Thoracic aorta (tissue), 2 donors: ENCODE data around the gene ECE1. TPM values are rescaled to one million over a fixed set of nuclear protein-coding genes. Genes with fewer than 3 reads are reported as not detected.

Source experiments
- ATAC-seq: fragments of 150-250 bp; one replicate; pipeline ENCODE4 v1.8.0; 2017; ENCODE audit warnings: low read depth; ENCODE audit not compliant: insufficient number of reproducible peaks, low FRiP score
- DNase-seq: peaks from one replicate; pipeline ENCODE4 v3.0.0-alpha.2; 2020; ENCODE audit warnings: low spot score
- H3K27ac ChIP-seq, 2 donors: fragments of 200-600 bp; sonication (generic); 1 replicate in 1 of 2; 2 replicates in 1 of 2; pipeline ENCODE4 v1.5.1; 2016; ENCODE audit warnings: mild to moderate bottlenecking in 2 of 2, moderate library complexity in 2 of 2
- H3K27me3 ChIP-seq: fragments of 200-600 bp; sonication (generic); replicated peaks from 2 replicates; pipeline ENCODE4 v1.6.0; 2016; ENCODE audit warnings: mild to moderate bottlenecking; ENCODE audit not compliant: insufficient read depth
- H3K36me3 ChIP-seq: fragments of 200-600 bp; sonication (generic); one replicate; pipeline ENCODE4 v1.5.1; 2016
- H3K4me1 ChIP-seq, 2 donors: fragments of 200-600 bp; sonication (generic); 1 replicate in 1 of 2; 2 replicates in 1 of 2; pipeline versions ENCODE4 v1.5.1 to v1.6.0; 2016; ENCODE audit warnings: low read depth in 2 of 2, mild to moderate bottlenecking in 1 of 2; ENCODE audit not compliant: control insufficient read depth in 1 of 2
- H3K4me3 ChIP-seq: fragments of 200-600 bp; sonication (generic); 2 replicates; pipeline ENCODE4 v1.5.1; 2016; ENCODE audit warnings: mild to moderate bottlenecking
- H3K9me3 ChIP-seq: fragments of 200-600 bp; sonication (generic); 2 replicates; pipeline ENCODE4 v1.5.1; 2016
- total RNA-seq, 2 donors: library from RNA; depleted of rRNA; stranded (reverse); fragments of >200 nt; gene quantifications; one replicate each; pipeline versions ENCODE4 v1.1.0 to v1.2.3, GENCODE V29; 2016
- TF ChIP-seq, protein P1 (sequence below): fragments of 200-600 bp; sonication (generic); IDR thresholded peaks from one replicate; pipeline ENCODE4 v1.5.1; 2019; ENCODE audit warnings: antibody characterized with exemption

ECE1 gene
- total RNA-seq, 2 donors from 2014 or later, result 103 to 124 TPM

DNA sequence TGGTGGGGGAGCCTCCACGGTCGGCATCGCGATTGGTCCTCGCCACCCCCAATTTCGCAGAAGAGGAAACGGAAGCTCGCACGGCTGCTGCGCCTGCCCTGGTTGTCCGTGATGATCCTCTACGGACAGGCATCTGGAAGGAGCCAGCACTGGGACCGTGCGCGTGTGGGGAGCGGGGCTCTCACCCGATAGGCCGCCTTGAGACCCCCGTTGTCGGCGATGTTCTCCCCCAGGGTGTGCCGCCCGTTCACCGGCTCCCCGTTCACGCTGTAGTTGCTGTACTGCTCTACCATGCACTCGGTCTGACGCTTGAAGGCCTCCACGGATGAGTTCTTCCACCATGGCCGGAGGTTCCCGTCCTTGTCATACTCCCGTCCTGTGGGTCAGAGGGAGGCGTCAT lies 65.2 kb downstream of the ECE1 start:
- Histone ChIP-seq H3K4me3 (no peak overlapping the region), H3K27me3 (no peaks in the 10 kb centered on the region), H3K4me1 (no peaks in the 10 kb centered on the region), H3K27ac (no peak overlapping the region), H3K36me3 (peaks cover 63% of the 10 kb centered on the region), H3K9me3 (no peaks in the 10 kb centered on the region)
- DNase-seq, result no peak
- no peak for ATAC-seq
- TF ChIP-seq, protein P1, sequence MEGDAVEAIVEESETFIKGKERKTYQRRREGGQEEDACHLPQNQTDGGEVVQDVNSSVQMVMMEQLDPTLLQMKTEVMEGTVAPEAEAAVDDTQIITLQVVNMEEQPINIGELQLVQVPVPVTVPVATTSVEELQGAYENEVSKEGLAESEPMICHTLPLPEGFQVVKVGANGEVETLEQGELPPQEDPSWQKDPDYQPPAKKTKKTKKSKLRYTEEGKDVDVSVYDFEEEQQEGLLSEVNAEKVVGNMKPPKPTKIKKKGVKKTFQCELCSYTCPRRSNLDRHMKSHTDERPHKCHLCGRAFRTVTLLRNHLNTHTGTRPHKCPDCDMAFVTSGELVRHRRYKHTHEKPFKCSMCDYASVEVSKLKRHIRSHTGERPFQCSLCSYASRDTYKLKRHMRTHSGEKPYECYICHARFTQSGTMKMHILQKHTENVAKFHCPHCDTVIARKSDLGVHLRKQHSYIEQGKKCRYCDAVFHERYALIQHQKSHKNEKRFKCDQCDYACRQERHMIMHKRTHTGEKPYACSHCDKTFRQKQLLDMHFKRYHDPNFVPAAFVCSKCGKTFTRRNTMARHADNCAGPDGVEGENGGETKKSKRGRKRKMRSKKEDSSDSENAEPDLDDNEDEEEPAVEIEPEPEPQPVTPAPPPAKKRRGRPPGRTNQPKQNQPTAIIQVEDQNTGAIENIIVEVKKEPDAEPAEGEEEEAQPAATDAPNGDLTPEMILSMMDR, result no peak

DNA sequence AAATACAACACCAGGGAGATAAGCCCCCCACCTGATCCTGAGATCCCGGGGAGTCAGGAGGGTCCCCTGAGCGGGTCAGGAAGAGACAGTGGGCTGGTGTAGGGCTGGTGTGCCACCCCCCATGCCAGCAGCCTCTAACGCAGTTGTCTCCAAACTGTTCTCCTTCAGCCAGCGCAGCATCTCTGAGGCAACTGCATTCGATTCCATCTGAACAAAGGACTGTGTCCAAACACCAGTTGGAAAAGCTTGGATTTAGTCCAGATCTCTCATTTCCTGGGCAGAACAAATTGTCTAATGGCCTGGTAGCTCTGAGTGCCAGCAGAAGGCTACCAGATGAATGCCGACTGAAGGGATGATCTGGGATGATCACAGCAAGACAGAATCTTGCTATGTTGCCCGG lies 69.4 kb downstream of the ECE1 start:
- TF ChIP-seq, protein P1, result no peak
- DNase-seq (no peak), ATAC-seq (no peak)
- H3K27me3 ChIP-seq, result no peaks in the 10 kb centered on the region
- no peaks in the 10 kb centered on the region for H3K4me1 ChIP-seq
- H3K9me3 ChIP-seq, result no peaks in the 10 kb centered on the region
- peaks cover 58% of the 10 kb centered on the region for H3K36me3 ChIP-seq
- no peak overlapping the region for H3K4me3 ChIP-seq
- no peak overlapping the region for H3K27ac ChIP-seq

DNA sequence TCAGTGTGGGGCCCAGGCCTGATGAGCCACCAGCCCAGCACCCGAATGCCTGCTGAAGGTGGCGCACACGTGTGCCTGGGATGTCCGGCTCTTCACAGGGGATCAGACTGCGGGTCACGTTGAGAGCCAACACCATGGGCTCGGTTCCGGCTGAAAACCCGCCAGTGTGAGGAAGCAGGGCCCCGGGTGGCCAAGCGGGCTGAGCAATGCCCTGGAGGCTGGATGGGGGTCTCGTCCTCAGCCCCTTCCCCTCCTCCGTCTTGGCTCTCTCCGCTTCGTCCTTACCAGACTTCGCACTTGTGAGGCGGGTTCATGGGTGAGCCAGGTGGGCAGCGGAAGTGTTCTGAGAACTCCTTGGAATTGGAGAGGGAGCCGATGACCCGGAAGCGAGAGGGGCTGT lies 70.6 kb downstream of the ECE1 start:
- DNase-seq (no peak), ATAC-seq (no peak)
- no peaks in the 10 kb centered on the region for H3K4me1 ChIP-seq
- no peaks in the 10 kb centered on the region for H3K9me3 ChIP-seq
- no peak overlapping the region for H3K4me3 ChIP-seq
- peaks cover 49% of the 10 kb centered on the region for H3K36me3 ChIP-seq
- H3K27me3 ChIP-seq, result no peaks in the 10 kb centered on the region
- no peak overlapping the region for H3K27ac ChIP-seq
- TF ChIP-seq, protein P1, result no peak

DNA sequence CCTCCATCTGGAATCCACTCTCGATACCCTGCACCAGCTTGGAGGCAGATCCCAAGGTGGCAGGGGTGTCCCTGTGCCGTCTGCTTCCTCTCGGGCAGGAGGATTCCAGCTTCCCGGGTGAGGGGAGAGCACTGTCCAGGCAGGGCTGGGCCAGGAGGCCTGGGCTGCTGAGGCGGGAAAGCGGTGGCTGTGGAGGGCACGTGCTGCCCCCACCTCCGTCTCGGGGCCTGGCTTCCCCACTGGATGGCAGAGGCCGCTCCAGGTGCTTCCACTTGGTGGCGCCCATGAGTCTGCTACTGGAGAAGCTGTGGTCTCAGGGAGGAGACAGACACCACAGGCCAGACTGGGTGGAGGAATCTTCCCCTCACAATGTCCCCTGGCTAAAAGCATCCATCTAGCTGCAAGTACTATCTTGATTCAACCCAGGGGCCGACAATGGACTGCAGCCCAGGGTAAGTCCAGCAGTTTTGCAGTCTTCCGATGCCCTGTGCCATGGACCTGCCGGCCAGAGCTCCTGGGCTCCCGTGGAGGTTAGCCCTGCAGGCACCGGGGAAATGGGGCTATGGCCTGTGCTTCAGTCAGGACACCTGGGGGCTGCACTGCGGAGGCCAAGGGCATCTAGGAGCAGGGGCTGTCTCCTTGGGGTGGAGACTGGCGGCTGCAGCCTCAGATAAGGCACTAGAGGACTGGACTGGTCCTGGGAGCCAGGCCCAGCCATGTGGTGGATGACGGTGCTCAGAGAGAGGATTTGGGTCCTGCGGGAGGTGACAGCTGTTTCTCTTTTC lies 72.3 kb downstream of the ECE1 start:
- ATAC-seq (no peak), DNase-seq (no peak)
- no peaks in the 10 kb centered on the region for H3K4me1 ChIP-seq
- peaks cover 42% of the 10 kb centered on the region for H3K36me3 ChIP-seq
- TF ChIP-seq, protein P1, result peak; percentile 22
- H3K27ac ChIP-seq, result no peak overlapping the region
- H3K9me3 ChIP-seq, result no peaks in the 10 kb centered on the region
- H3K4me3 ChIP-seq, result no peak overlapping the region
- no peaks in the 10 kb centered on the region for H3K27me3 ChIP-seq

DNA sequence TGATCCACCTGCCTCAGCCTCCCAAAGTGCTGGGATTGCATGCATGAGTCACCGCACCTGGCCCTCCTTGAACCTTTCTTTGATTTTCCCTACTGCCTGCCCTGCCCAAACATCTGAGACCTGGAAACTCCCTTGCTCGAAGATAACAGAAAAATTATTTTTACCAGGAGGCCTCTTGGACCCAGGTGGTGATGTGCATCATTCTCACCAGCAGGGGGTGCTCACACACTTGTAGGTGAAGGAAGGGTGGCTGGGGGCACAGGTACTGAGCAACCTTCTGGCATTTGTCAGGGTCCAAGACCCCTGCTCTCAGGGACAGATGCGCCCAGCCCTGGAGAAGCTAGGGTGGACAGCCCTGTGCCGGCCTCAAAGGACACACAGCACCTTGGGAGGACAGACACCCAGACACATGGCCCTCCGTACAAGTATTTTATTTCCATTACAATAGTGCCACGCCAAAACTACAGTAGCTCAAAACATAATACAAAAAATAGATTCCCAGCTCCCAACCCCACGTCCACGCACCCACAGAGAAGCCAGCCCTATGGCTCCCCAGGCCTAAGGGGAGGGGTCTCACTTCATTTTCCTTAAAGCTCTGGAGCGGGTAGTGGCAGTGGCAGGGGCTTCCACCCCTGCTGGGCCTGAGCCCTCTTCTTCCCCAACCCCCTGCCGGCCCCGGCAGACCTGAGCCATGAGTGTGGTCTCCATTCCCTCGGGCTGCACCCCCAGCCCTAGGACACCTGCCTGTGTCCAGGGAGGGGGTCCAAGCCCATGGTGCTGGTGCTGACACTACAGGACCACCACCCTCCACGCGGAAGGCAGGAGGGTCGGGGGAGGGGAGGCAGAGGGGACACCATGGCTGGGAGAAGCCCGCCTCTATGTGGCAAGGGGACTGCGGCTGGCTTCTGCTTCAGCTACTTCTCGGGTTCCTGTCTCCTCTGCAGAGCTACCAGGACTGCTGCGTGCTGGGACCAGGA lies 73.1 kb downstream of the ECE1 start:
- DNase-seq, result no peak
- Histone ChIP-seq H3K9me3 (no peaks in the 10 kb centered on the region), H3K4me3 (no peak overlapping the region), H3K4me1 (no peaks in the 10 kb centered on the region), H3K36me3 (peaks cover 39% of the 10 kb centered on the region), H3K27ac (no peak overlapping the region), H3K27me3 (no peaks in the 10 kb centered on the region)
- ATAC-seq, result no peak
- TF ChIP-seq, protein P1, result peak; percentile 77
